OCI-LY1 (cell line): ENCODE results near the gene MEIS1.

Experiments used
- H2AFZ ChIP-seq: fragments of 200-600 bp; sonication (generic), shearing (Covaris generic); 2 replicates; pipeline ENCODE4 v1.6.0; 2014; ENCODE audit warnings: antibody characterized with exemption, mild to moderate bottlenecking, low read length
- H3F3A ChIP-seq: fragments of 200-600 bp; sonication (generic), shearing (Covaris generic); 2 replicates; pipeline ENCODE4 v1.6.0; 2014; ENCODE audit warnings: mild to moderate bottlenecking, antibody characterized with exemption, low read length, moderate library complexity; ENCODE audit not compliant: insufficient read depth
- H3K27ac ChIP-seq: fragments of 200-600 bp; sonication (generic); 2 replicates; pipeline ENCODE4 v1.5.1; 2014; ENCODE audit warnings: low read length, mixed run types, mild to moderate bottlenecking, low read depth; ENCODE audit not compliant: poor library complexity, severe bottlenecking
- H3K27me3 ChIP-seq: fragments of 200-600 bp; sonication (generic); 2 replicates; pipeline ENCODE4 v1.6.0; 2014; ENCODE audit warnings: antibody characterized with exemption, mild to moderate bottlenecking, low read length, moderate library complexity; ENCODE audit not compliant: insufficient read depth
- H3K36me3 ChIP-seq: fragments of 200-600 bp; sonication (generic); 2 replicates; pipeline ENCODE4 v1.6.1; 2014; ENCODE audit warnings: mild to moderate bottlenecking, antibody characterized with exemption, low read length, moderate library complexity, mixed read lengths; ENCODE audit not compliant: insufficient read depth
- H3K4me1 ChIP-seq: fragments of 200-600 bp; sonication (generic); 2 replicates; pipeline ENCODE4 v1.5.1; 2014; ENCODE audit warnings: mild to moderate bottlenecking, low read length, moderate library complexity; ENCODE audit not compliant: insufficient read depth, severe bottlenecking
- H3K4me2 ChIP-seq: fragments of 200-600 bp; sonication (generic), shearing (Covaris generic); 2 replicates; pipeline ENCODE4 v1.6.1; 2014; ENCODE audit warnings: low read length
- H3K4me3 ChIP-seq: fragments of 200-600 bp; sonication (generic); 2 replicates; pipeline ENCODE4 v1.5.1; 2014; ENCODE audit warnings: low read length, low read depth, mild to moderate bottlenecking, mixed read lengths; ENCODE audit not compliant: poor library complexity, severe bottlenecking
- H3K79me2 ChIP-seq: fragments of 200-600 bp; shearing (Covaris generic); 2 replicates; pipeline ENCODE4 v1.6.1; 2016; ENCODE audit warnings: mixed run types, low read length, mixed read lengths; ENCODE audit not compliant: insufficient read depth
- H3K9ac ChIP-seq: fragments of 200-600 bp; sonication (generic), shearing (Covaris generic); 2 replicates; pipeline ENCODE4 v1.6.1; 2014; ENCODE audit warnings: mild to moderate bottlenecking, low read length, mixed read lengths
- H3K9me2 ChIP-seq: fragments of 200-600 bp; sonication (generic), shearing (Covaris generic); 2 replicates; pipeline ENCODE4 v1.6.1; 2014; ENCODE audit warnings: low read depth, mild to moderate bottlenecking, low read length, mixed read lengths
- H3K9me3 ChIP-seq: fragments of 200-600 bp; shearing (Covaris generic); 2 replicates; pipeline ENCODE4 v1.6.1; 2014; ENCODE audit warnings: low read length, mixed read lengths
- H4K20me1 ChIP-seq: fragments of 200-600 bp; sonication (generic), shearing (Covaris generic); 2 replicates; pipeline ENCODE4 v1.6.0; 2016; ENCODE audit warnings: mild to moderate bottlenecking, low read length; ENCODE audit not compliant: insufficient read depth
- CTCF ChIP-seq: fragments of 200-600 bp; sonication (generic), shearing (Covaris generic); IDR thresholded peaks from 2 replicates; pipeline ENCODE4 v1.5.1; 2017; ENCODE audit warnings: mild to moderate bottlenecking, antibody characterized with exemption, low read length, moderate library complexity, mixed read lengths
- EZH2 ChIP-seq: fragments of 200-600 bp; sonication (generic), shearing (Covaris generic); IDR thresholded peaks from 2 replicates; pipeline ENCODE4 v1.8.0; 2017; ENCODE audit warnings: borderline replicate concordance, mixed run types, mild to moderate bottlenecking, antibody characterized with exemption, low read length, moderate library complexity, mixed read lengths

MEIS1 gene

GRCh38 chr2:66569974-66570373 lies 135.0 kb downstream of the MEIS1 start:
- H2AFZ ChIP-seq: no peak overlapping the region
- peak overlapping the region; percentile 71 for H3K4me2 ChIP-seq
- H3K27ac ChIP-seq: peak overlapping the region; percentile 89
- H3K9me2 ChIP-seq: no peaks in the 10 kb centered on the region
- H3K36me3 ChIP-seq: no peaks in the 10 kb centered on the region
- no peaks in the 10 kb centered on the region for H3K9me3 ChIP-seq
- no peaks in the 10 kb centered on the region for H3K27me3 ChIP-seq
- no peaks in the 10 kb centered on the region for H3K79me2 ChIP-seq
- peak overlapping the region; percentile 55 for H3K9ac ChIP-seq
- peaks cover 97% of the 10 kb centered on the region for H3K4me1 ChIP-seq
- H4K20me1 ChIP-seq: no peaks in the 10 kb centered on the region
- TF ChIP-seq CTCF (no peak), EZH2 (no peak)
- peak overlapping the region; percentile 57 for H3K4me3 ChIP-seq
- no peaks in the 10 kb centered on the region for H3F3A ChIP-seq

- Histone ChIP-seq H2AFZ (no peak overlapping the region), H3K9me2 (no peaks in the 10 kb centered on the region), H3F3A (no peaks in the 10 kb centered on the region), H3K79me2 (no peaks in the 10 kb centered on the region), H4K20me1 (no peaks in the 10 kb centered on the region), H3K27me3 (no peaks in the 10 kb centered on the region), H3K4me3 (peak overlapping the region; percentile 57), H3K27ac (peak overlapping the region; percentile 89), H3K4me2 (peak overlapping the region; percentile 71), H3K4me1 (peaks cover 95% of the 10 kb centered on the region), H3K36me3 (no peaks in the 10 kb centered on the region), H3K9me3 (no peaks in the 10 kb centered on the region), H3K9ac (peak overlapping the region; percentile 35; the same call in 1 of the 2 replicates)
- no peak for TF ChIP-seq CTCF
- TF ChIP-seq EZH2: no peak
Measured at GRCh38 chr2:66570471-66570870, 135.5 kb downstream of the MEIS1 start.

GRCh38 chr2:66571918-66572317 lies 137.0 kb downstream of the MEIS1 start:
- H3K4me3 ChIP-seq: no peak overlapping the region
- no peaks in the 10 kb centered on the region for H3K79me2 ChIP-seq
- H3K9me3 ChIP-seq: no peaks in the 10 kb centered on the region
- H3K27me3 ChIP-seq: no peaks in the 10 kb centered on the region
- no peaks in the 10 kb centered on the region for H3K9me2 ChIP-seq
- no peak overlapping the region for H2AFZ ChIP-seq
- peaks cover 80% of the 10 kb centered on the region for H3K4me1 ChIP-seq
- H3K9ac ChIP-seq: no peak overlapping the region
- TF ChIP-seq EZH2 (no peak), CTCF (no peak)
- no peaks in the 10 kb centered on the region for H4K20me1 ChIP-seq
- no peak overlapping the region for H3K4me2 ChIP-seq
- H3F3A ChIP-seq: no peaks in the 10 kb centered on the region
- H3K27ac ChIP-seq: peak overlapping the region; percentile 24
- no peaks in the 10 kb centered on the region for H3K36me3 ChIP-seq
